Measurements from ENCODE around the gene RAB36. TPM values are rescaled to one million over a fixed set of nuclear protein-coding genes. Genes with fewer than 3 reads are reported as not detected.
A peak's percentile ranks its signal among the peaks of the same experiment; 100 is the strongest.

RAB36 gene
- polyA plus RNA-seq, 1 donor from 2014 or later, result 3.2 TPM

DNA sequence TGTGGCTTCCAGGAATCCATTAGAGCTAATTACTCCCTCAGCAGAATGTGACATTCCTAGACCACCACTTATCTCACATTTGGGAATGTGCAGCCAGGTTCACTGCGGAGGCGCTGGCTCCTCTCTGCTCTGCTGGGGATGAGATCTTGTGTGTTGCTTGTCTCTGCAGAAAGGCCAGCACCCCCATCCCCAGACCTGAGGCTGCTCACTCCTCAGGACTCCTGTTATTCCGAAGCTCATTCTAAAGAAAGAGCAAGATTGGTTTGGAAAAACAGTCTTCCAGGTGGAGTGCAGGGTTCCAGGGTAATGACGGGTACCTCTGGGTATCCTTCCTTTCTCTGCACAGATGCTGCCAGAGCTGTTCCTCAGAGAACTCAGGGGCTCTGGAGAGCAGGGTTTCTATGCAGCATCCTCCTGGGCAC is 24.3 kb upstream of the RAB36 start:
- Histone ChIP-seq H3K27ac (ENCODE audit: low read length) (peak overlapping the region; percentile 20), H3K27me3 (ENCODE audit: insufficient read depth, low read depth, low read length) (no peaks in the 10 kb centered on the region), H2AFZ (ENCODE audit: low read depth, low read length) (no peak overlapping the region), H3K4me2 (ENCODE audit: low read length) (no peak overlapping the region), H3F3A (ENCODE audit: insufficient read depth, low read length, poor library complexity, severe bottlenecking) (no peaks in the 10 kb centered on the region), H3K36me3 (ENCODE audit: insufficient read depth, low read length) (no peaks in the 10 kb centered on the region), H3K79me2 (replicated peaks; ENCODE audit: insufficient read depth, low read length) (no peaks in the 10 kb centered on the region), H3K4me3 (ENCODE audit: low read length) (peak overlapping the region; percentile 28), H3K9me3 (ENCODE audit: low read length) (no peaks in the 10 kb centered on the region), H4K20me1 (ENCODE audit: insufficient read depth) (no peaks in the 10 kb centered on the region), H3K9me2 (ENCODE audit: insufficient read depth, low read length) (no peaks in the 10 kb centered on the region), H3K9ac (ENCODE audit: low read length) (peak overlapping the region; percentile 23)
- TF ChIP-seq, protein P1, sequence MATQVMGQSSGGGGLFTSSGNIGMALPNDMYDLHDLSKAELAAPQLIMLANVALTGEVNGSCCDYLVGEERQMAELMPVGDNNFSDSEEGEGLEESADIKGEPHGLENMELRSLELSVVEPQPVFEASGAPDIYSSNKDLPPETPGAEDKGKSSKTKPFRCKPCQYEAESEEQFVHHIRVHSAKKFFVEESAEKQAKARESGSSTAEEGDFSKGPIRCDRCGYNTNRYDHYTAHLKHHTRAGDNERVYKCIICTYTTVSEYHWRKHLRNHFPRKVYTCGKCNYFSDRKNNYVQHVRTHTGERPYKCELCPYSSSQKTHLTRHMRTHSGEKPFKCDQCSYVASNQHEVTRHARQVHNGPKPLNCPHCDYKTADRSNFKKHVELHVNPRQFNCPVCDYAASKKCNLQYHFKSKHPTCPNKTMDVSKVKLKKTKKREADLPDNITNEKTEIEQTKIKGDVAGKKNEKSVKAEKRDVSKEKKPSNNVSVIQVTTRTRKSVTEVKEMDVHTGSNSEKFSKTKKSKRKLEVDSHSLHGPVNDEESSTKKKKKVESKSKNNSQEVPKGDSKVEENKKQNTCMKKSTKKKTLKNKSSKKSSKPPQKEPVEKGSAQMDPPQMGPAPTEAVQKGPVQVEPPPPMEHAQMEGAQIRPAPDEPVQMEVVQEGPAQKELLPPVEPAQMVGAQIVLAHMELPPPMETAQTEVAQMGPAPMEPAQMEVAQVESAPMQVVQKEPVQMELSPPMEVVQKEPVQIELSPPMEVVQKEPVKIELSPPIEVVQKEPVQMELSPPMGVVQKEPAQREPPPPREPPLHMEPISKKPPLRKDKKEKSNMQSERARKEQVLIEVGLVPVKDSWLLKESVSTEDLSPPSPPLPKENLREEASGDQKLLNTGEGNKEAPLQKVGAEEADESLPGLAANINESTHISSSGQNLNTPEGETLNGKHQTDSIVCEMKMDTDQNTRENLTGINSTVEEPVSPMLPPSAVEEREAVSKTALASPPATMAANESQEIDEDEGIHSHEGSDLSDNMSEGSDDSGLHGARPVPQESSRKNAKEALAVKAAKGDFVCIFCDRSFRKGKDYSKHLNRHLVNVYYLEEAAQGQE (IDR thresholded peaks at IDR 0.05; ENCODE audit: borderline replicate concordance), result peak; percentile 69
- no peak for TF ChIP-seq SMC3 (conservative IDR thresholded peaks at IDR 0.05; ENCODE audit: poor library complexity)

DNA sequence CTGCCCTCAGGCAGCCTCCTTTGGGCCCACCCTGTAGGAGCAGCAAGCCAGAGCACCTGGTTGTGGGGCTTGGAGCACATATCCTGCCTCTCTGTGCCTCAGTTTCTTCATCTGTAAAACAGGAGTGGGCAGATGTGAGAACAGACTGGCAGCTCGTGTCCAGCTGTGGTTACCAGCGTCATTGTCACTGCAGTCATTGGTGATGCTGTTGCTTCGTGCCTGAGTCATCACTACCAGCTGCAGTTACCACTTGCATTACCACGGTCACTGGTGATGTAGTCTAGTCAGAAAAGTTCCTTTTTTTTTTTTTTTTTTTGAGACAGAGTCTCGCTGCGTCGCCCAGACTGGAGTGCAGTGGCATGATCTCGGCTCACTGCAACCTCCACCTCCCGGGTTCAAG is 23.9 kb upstream of the RAB36 start:
- no peak for TF ChIP-seq EP300 (conservative IDR thresholded peaks at IDR 0.05; ENCODE audit: poor library complexity, severe bottlenecking)
- no peak for TF ChIP-seq RAD21 (conservative IDR thresholded peaks at IDR 0.05)
- TF ChIP-seq SMC3 (conservative IDR thresholded peaks at IDR 0.05; ENCODE audit: poor library complexity), result no peak
- TF ChIP-seq TAF1 (IDR thresholded peaks at IDR 0.05; ENCODE audit: low read depth), result no peak
- TF ChIP-seq EZH2 (IDR thresholded peaks at IDR 0.05; ENCODE audit: borderline replicate concordance, insufficient read depth, low read length, poor library complexity, severe bottlenecking), result no peak
- TF ChIP-seq, protein P1 (IDR thresholded peaks at IDR 0.05; ENCODE audit: borderline replicate concordance), result no peak
- no peak for TF ChIP-seq POLR2AphosphoS5 (IDR thresholded peaks at IDR 0.05)
- TF ChIP-seq MXI1 (conservative IDR thresholded peaks at IDR 0.05; ENCODE audit: poor library complexity, severe bottlenecking), result no peak
- TF ChIP-seq CTCF (IDR thresholded peaks at IDR 0.05; ENCODE audit: poor library complexity, severe bottlenecking), result no peak
- Histone ChIP-seq H3K4me2 (ENCODE audit: low read length) (no peak overlapping the region), H4K20me1 (ENCODE audit: insufficient read depth) (no peaks in the 10 kb centered on the region), H3K27ac (ENCODE audit: low read length) (no peak overlapping the region), H3K9ac (ENCODE audit: low read length) (peak overlapping the region; percentile 23), H3K9me3 (ENCODE audit: low read length) (no peaks in the 10 kb centered on the region), H3K36me3 (ENCODE audit: insufficient read depth, low read length) (no peaks in the 10 kb centered on the region), H2AFZ (ENCODE audit: low read depth, low read length) (no peak overlapping the region), H3K79me2 (replicated peaks; ENCODE audit: insufficient read depth, low read length) (no peaks in the 10 kb centered on the region), H3K4me3 (ENCODE audit: low read length) (peak overlapping the region; percentile 28), H3K27me3 (ENCODE audit: insufficient read depth, low read depth, low read length) (no peaks in the 10 kb centered on the region), H3F3A (ENCODE audit: insufficient read depth, low read length, poor library complexity, severe bottlenecking) (no peaks in the 10 kb centered on the region), H3K9me2 (ENCODE audit: insufficient read depth, low read length) (no peaks in the 10 kb centered on the region)

All from neural cell (in vitro differentiated cells).